Suppressor macrophage treated with lipopolysaccharide for 1 hour (primary cell): ENCODE measurements around the gene ERO1A.

Experiments used
- DNase-seq, 3 donors: peaks; one replicate each; pipeline ENCODE4 v3.0.0-alpha.2; 2020 to 2022

The ERO1A gene

DNA sequence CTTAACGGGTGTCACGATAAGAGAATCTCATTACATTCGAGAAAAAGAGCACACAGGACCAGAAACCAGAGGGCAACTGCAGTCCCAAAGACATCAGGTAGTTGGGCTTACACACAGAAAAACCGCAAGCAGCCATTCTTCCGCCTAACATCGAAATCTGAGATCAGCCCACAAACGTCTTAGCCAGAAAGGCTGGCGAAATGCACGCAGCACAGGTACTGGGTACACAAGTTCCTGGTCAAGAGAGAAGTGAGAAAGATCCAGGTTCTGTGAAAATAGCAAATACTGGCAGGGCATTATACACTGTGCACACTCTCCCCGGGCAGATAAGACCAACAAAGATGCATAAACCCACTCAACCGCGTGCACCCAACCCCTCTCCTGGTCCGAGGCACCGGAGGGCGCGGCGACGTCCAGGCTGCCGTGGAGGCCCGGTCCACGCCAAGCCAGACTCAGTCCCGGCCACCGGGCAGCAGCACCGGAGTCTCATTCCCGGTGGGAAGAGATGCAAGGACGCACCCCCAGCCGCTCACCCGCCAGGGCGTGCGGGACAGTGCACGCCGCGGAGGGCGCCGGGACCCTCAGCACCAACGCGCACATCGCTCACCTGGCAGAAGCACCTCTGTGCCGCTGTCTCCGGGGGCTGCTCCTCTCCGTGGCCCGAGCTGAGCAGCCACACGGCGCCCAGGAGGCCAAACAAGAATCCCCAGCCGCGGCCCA, 437 bp downstream of the ERO1A start:
- peak; percentile 39 to 55 (median 44) for DNase-seq

DNA sequence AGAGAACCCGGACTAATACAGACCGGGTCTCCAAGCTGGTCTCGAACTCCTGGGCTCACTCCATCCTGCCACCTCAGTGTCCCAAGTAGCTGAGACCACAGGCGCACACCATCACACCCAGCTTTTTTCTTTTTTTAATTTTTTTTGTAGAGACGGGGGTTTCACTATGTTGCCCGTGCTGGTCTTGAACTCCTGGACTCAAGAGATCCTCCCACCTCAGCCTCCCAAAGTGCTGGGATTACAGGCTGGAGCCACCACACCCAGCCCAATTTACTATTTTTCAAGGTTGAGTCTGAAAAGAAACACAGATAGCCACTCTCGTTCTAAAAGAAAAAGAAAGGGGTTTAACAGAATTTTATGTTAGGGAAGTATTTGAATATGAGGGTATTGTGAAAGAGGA, 1.8 kb downstream of the ERO1A start:
- DNase-seq, result peak in 1 of 3 donors; percentile 14

DNA sequence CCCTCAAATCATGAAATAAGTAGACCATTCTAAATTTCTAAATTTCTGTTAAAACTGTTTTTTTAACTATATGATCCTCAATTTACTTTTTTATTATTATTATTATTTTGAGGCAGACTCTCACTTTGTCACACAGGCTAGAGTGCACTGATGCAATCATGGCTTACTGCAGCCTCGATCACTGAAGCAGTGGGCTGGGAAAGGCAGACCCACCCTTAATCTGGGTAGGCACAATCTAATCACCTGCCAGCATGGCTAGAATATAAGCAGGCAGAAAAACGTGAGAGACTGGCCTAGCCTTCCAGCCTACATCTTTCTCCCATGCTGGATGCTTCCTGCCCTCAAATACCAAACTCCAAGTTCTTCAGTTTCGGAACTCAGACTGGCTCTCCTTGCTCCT, 2.3 kb downstream of the ERO1A start:
- no peak for DNase-seq

DNA sequence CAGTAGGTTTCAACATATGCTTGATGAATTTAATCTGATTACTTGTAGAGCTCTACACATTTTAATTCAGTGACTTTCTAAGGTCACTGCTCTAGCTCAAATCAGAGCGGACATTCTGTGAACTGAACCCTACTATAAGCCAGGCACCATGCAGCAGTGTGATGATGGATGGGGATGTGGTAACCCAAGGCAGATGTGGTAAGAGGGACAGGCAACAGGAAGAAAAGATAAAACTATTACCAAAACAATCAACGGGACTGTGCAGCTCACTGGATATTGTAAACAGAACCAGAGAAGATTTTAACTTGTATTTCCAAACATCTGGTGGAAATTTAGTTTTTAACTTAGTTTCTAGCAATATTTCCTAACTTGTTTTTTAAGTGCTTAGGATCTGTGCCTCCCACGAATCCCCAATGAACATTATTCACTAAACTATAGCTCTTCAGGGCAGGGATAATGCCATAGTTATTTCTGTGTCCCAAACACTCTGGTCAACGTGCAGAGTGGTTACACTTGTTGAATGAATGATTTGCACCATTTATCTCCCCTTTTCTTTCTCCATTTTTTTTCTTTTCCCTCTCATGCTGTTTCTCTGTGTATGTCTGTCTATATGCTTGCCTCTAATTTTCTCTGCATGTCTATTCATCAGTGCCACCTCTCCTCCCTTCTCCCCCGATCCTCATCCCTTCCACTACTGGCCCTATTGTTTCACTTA, 3.0 kb downstream of the ERO1A start:
- peak; percentile 41 to 51 (median 50) for DNase-seq

DNA sequence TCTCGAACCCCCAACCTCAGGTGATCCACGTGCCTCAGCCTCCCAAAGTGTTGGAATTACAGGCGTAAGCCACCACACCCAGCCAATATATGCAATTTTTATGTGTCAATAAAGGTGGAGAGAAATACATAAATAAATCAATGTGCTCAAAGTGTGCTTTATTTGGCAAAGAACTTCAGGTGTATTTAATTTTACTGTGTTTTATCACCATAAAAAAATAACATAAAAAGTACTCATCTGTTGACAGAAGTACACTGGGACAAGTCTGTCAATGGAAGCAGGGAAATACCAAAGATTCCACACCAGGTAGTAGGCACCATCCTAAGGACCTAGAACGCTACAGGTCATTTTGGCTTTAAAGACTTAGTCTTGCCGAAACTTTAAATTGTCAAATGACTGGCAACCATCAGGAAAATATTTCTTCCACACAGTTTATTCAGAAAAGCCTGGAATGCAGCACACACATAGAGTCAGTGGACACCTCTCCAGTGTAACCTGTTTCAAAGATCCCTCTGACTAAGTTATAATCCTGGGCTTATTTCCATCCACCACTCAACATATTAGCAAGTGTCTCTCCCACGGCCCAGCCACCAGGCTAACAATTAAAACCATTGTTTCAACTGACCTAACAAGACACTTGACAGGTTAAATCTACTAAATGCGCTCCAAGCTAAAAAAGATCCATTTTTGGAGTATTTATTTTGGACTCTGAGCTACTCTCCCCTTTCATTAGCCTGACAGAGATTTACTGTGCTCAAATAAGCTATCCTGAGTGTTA, 4.2 kb downstream of the ERO1A start:
- no peak for DNase-seq

DNA sequence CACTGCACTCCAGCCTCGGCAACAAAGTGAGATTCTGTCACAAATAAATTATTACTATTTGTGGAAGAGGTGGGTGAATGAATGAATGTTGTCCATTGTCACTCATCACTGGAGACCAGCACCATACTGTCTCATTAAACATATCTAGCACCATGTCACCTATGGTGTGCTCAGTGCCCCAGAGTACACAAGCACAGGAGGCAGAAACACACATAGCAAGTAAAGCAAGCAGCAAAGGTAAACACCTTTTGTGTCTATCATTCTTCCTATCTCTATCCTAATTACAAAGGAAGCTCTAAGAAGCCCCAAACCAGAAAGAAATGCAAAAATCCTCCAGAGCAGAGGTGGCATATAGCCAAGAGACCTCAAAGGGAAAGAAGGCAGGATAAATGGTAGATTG, 9.2 kb downstream of the ERO1A start:
- DNase-seq, result no peak

DNA sequence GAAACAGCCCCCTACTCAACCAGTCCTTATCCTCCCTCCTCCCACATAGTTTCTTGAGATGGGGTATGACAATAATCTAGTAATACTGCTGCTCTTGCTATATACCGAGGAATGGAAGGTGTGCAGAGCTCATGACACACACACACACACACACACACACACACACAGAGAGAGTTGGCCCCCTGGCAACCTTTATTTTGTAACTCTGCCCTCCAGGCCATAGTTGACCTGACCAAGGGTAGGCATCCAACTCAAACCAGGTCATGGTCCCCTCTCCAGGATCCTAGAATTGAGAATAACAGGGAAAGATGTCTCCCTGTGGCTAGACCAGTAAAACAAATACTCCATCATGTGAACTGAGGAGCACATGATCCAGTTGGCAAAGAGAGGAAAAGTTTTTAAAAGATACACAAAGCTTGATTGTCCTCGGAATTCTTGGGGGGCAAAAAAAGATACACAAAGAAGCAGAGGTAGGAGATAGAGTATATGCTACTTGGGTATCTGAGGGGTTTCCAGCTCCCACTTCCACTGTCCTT, 11.3 kb downstream of the ERO1A start:
- no peak for DNase-seq

DNA sequence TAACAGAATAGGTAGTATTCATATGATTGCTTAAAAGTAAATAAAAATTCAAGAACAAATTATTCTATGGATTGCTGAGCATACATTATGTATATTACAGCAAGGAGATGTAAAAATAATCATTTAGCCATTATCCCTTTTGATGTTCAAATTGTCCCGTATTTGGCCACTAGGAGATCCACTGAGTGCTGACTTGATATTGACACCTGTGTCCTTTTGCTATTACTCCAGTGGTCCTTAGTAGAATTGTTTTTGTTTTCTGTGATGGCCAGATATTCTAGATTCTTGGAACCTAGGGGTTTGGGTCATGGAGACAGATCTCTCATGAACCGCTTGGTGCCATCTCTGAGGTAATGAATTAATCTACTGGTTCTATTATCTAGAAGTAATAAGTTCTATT, 16.8 kb downstream of the ERO1A start:
- DNase-seq, result peak in 1 of 3 donors; percentile 26

DNA sequence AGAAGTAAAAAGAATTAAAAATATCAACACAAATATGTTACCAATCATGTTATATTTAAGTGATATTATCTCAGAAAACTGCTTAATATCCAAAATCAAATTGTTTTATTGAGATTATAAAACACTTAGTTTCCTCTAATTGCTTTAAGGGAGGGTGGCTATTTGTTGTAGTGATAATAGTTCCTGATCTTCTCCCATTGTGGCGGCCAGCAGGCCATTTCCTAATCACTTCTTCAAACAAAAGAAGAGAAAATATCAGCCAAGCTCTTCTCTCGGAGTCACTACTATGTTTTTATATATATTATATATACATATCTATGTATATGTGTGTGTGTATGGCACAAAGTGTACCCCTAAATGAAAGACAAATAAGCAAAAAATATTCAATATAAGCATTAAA, 31.5 kb downstream of the ERO1A start:
- no peak for DNase-seq

DNA sequence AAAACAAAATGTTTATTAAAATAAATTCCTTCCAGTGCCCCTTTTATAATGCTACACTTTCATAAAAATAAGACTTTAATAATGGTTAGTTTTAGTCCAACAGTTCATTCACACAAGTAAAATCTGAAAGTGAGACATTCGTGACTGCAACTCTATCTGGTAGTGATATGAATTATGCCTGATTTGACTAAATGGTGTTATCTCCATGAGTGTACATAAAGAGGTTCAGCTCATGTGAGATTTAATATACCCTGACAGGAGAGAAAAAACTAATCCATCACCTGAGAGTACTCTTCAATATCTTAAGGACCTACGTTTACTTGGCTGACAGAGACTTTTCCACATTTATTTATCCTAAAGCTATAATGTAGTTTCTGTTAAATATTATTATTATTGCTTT, 34.0 kb downstream of the ERO1A start:
- DNase-seq, result no peak

DNA sequence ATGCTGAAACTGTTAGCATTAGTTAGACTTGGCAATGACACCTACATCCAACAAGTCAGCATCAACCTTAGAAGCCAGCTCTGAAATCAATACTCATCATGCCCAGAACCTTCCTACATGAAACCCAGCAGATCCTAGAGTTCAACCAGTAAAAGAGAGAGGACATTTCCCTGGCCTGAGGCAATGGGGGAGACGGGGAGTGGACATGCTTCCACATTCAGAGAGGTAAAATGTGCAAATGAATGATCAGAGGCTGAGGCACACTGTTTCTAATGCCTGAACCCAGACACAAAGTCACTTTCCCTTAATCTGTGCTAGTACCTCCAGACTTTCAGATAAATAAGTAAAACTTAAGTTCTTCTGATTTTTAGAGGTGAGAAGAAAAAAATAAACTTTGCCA, 34.5 kb downstream of the ERO1A start:
- no peak for DNase-seq

DNA sequence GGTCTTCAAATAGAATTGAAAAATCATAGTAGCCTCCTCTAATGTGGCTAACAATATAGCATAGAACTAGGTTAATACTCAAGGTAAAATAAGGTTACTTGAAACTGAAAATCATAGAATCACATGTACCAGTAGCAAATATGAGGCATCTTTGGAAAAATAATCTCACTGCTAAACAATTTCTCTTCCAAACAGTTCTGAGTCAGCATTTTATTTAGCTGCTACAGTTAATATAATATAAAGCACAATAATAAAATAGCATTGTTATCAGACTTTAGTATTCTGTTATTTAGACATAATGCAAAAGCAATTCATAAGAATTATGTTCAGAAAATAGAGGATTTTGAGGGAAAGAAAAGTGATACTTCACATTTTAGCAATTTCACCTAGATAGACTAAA, 35.0 kb downstream of the ERO1A start:
- no peak for DNase-seq

DNA sequence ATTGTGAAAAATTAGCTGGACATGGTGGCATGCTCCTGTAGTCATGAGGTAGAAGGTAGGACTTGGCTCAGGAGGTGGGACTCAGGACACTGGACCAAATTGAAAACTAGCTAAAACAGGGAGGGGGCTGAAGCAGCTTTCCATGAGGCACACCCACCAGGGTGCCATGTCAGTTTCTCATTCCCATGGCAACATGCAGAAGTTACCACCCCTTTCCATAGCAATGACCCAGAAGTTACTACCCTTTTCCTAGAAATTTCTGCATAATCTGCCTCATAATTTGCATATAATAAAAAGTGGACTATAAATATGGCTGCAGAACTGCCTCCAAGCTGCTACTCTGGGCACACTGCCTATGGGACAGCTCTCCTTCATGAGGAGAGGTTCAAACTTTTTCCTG, 38.5 kb downstream of the ERO1A start:
- DNase-seq, result no peak

DNA sequence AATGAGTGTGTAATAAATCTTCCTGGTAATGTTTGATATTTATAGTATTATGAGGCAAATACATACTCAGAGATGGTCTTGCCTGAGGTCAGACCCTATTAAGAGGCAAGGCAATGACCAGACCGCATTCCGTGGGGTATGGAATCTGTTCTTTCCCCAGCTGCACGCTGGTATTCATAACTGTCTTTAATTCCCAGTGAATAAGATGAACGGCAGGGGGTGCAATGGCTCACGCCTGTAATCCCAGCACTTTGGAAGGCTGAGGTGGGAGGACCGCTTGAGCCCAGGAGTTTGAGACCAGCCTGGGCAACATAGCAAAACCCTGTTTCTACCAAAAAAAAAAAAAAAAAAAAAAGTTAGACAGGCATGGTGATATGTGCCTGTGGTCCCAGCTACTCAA, 44.6 kb downstream of the ERO1A start:
- no peak for DNase-seq

DNA sequence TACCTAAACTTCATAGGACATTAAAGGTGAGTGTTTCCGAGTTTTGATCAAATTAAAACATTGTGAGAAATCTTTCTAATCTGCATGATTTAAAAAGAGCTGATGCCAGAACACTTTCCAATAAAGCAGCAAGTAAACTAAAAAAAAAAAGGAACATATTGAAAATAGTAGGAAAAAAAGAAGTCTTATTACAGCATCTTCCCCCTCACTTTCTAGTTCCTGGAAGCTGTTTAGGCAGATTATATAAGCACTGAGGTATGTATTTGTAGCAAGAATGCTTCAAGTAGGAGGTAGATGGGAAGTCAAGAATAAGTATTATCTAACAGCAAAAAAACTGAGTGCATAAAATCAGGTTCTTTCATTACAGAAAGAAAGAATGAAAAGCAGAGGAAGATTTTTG, 45.8 kb downstream of the ERO1A start:
- DNase-seq, result no peak

DNA sequence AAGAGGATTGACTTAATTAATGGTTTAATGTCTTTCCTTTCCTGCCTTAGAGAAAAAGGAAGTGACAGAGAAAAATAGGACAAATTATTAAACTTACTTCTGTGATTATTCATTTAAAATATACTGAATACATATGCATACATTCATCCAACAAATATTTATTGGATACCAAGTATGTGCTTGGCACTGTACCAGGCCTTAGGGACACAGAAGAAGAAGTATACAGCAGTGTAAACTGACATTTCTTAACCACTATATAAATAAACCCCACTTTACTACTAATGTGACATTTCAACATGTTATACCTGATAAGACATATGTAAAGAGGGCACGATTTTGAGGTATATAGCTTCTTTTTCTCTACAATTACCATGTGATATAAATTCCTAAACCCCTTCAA, 53.6 kb downstream of the ERO1A start:
- DNase-seq, result no peak

DNA sequence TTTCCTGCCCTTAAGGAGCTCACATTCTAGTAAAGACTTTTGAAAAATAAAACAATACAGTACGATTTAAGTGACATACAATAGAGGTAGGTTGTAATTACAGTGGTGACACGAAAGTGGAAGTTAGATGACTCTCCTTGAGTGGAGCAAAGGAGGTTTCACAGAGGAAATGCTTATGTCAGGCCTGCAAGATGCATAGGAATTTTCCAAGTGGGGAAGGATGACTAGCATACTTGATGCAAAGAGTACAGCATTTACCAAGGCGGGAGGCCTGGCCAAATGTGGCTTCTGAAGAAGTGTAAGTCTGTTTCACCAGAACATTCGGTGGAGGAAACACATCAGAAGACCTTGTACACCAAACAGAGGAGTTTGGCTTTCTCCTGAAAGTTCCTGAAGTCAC, 55.2 kb downstream of the ERO1A start:
- DNase-seq, result peak; percentile 27 to 40 (median 35)

DNA sequence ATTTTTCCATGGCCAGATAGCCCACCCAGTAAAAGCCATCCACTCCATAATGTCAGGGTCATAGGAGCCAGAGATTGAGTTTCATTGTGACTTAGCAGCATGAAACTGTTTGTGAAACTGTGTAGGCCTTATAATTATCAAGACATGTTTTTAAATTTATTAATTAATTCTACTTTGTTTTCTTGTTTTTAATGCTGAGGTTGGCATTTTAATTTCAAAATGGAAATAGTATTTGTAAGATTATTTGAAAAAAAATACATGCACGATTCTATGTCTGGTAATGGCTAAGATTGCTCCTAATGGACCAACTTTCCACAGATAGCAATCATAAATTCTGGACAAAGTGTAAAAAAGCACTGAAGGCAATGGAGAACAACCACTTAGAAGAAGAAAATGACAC, 75.7 kb downstream of the ERO1A start:
- DNase-seq, result no peak

DNA sequence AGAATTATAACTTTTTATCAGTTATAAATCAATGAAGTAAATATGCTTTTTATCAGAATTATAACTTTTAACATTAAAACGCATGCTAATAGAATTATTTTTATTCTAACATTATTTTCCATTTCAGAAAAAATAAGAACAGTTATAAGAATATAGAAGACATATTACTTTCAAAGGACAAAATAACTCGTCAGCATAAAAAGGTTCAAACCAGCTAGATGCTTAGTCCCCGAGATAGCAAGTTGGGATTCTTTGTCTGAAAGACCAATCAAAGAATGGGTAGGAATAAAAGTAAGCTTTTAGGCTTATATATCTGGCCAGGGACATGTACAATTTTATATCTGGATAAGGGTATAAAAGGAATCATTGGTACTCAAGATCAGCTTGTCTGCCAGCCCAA, 76.8 kb downstream of the ERO1A start:
- DNase-seq, result no peak

DNA sequence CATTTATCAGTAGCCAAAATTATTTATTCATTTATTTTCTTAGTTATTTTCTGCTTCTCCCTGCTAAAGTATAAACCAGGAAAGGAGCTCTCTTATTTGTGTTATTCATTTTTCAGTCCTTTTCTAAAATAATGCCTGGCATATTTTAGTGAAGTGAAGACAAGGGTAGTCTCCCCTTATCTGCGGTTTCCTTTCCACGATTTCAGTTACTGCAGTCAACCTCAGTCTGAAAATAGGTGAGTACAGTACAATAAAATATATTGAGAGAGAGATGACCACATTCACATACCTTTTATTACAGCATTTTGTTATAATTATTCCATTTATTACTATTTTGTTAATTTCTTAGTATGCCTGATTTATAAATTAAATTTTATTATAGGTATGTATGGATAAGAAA, 85.2 kb downstream of the ERO1A start:
- no peak for DNase-seq

DNA sequence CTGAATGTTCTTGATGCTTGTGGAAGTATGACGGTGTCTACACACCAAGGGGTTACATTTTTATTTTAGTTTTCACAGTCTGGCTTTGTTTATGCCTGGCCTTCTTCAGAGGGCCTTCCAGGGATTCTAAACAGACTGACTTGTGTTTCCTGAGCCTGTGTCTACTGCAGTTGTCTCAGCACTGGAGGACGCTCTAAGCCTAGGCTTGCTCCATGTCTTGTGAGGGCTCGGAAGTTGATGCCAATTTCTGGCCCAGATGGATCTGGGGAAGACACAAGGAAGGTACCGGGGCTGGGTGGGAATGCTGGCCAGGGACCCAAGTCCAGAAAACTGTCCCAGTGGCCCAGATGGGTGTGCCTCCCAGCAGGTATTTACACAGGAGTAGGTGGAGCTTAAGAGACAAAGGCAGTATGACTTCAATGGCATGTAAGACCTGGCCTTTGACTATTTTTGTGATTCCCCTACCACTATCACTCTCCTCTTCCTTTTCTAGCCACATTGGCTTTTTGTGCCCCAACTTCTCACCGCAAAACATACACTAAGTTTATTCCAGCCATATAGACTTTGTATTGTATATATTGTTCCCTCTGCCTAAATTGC, 85.8 kb downstream of the ERO1A start:
- no peak for DNase-seq

DNA sequence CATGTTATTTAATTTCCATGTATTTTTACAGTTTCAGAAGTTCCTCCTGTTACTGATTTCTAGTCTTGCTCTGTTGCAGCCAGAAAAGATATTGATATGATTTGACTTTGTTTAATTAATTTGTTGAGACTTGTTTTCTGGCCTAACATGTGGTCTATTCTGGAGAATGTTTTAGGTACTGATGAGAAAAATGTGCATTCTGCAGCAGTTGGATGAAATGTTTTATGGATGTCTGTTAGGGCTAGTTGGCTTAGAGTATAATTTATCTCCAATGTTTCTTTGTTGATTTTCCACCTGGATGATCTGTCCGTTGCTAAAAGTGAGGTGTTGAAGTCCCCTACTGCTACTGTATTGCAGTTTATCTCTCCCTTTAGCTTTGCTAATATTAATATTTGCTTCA, 88.3 kb downstream of the ERO1A start:
- DNase-seq, result no peak

DNA sequence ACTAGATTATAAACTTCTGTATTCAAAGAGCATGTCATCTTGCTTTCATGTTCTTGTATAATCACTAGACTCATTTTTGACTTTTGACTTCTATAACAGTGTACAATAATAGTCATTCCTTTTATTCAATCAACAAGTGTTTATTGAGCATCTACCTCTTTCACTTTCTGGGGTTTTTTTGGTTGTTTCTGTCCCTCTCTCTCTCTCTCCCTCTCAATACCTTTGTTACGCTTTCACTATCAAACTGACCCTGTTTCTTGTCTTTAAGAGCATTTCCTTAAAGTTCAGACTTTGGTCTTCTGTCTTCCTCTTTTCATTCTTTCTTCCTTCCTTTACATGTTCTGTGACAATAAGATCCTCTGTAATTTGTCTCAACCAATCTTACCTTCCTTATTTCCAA, 93.2 kb downstream of the ERO1A start:
- DNase-seq, result no peak
